ENCODE results near the gene DYNLL2.
"Not testable (repeated sequence)": the region's sequence is repeated elsewhere in the genome, so short reads cannot be mapped to it uniquely, and the experiment has no call there.

Gene DYNLL2

GRCh38 chr17:58101898-58102297 is 18.7 kb downstream of the DYNLL2 start:
- DNase-seq (ENCODE audit: low read depth): not testable (repeated sequence)

GRCh38 chr17:58105093-58105492 is 21.9 kb downstream of the DYNLL2 start:
- DNase-seq (ENCODE audit: low read depth): no peak

GRCh38 chr17:58107306-58107705 is 24.1 kb downstream of the DYNLL2 start:
- DNase-seq (ENCODE audit: low read depth): no peak

GRCh38 chr17:58109197-58109596 is 26.0 kb downstream of the DYNLL2 start:
- DNase-seq (ENCODE audit: low read depth): no peak

- DNase-seq (ENCODE audit: low read depth): no peak
Measured at GRCh38 chr17:58110012-58110411, 26.8 kb downstream of the DYNLL2 start.

GRCh38 chr17:58111676-58112075 is 28.5 kb downstream of the DYNLL2 start:
- no peak for DNase-seq (ENCODE audit: low read depth)

- peak; percentile 69 for DNase-seq (ENCODE audit: low read depth)
Measured at GRCh38 chr17:58112970-58113631, 29.9 kb downstream of the DYNLL2 start.

GRCh38 chr17:58113947-58114346 is 30.7 kb downstream of the DYNLL2 start:
- no peak for DNase-seq (ENCODE audit: low read depth)

GRCh38 chr17:58117382-58117781 is 34.2 kb downstream of the DYNLL2 start:
- no peak for DNase-seq (ENCODE audit: low read depth)

GRCh38 chr17:58119491-58119890 is 36.3 kb downstream of the DYNLL2 start:
- DNase-seq (ENCODE audit: low read depth): no peak

- DNase-seq (ENCODE audit: low read depth): no peak
Measured at GRCh38 chr17:58120195-58120822, 37.1 kb downstream of the DYNLL2 start.

- DNase-seq (ENCODE audit: low read depth): no peak
Measured at GRCh38 chr17:58121925-58122324, 38.7 kb downstream of the DYNLL2 start.

- DNase-seq (ENCODE audit: low read depth): no peak
Measured at GRCh38 chr17:58127846-58128245, 44.6 kb downstream of the DYNLL2 start.

GRCh38 chr17:58132697-58133096 is 49.5 kb downstream of the DYNLL2 start:
- not testable (repeated sequence) for DNase-seq (ENCODE audit: low read depth)

- no peak for DNase-seq (ENCODE audit: low read depth)
Measured at GRCh38 chr17:58136669-58137279, 53.6 kb downstream of the DYNLL2 start.

- DNase-seq (ENCODE audit: low read depth): no peak
Measured at GRCh38 chr17:58141505-58141904, 58.3 kb downstream of the DYNLL2 start.

GRCh38 chr17:58143335-58143734 is 60.1 kb downstream of the DYNLL2 start:
- not testable (repeated sequence) for DNase-seq (ENCODE audit: low read depth)

GRCh38 chr17:58144801-58145200 is 61.6 kb downstream of the DYNLL2 start:
- DNase-seq (ENCODE audit: low read depth): no peak

Data from activated T-helper 9 cell treated with anti-CD3 and anti-CD28 coated beads, Interleukin-2, amount 50 U/mL, for 16 hours (primary cell).